Neuron (in vitro differentiated cells): ENCODE results near the gene DIP2B.

ENCODE experiments used
- H2AFZ ChIP-seq: one replicate; pipeline ENCODE4 v1.6.1; 2013; ENCODE audit warnings: low read depth, mild to moderate bottlenecking, inconsistent platforms, low read length, moderate library complexity
- H3K27me3 ChIP-seq: one replicate; pipeline ENCODE4 v1.6.1; 2013; ENCODE audit warnings: low read length; ENCODE audit not compliant: insufficient read depth
- H3K36me3 ChIP-seq: one replicate; pipeline ENCODE4 v1.6.1; 2013; ENCODE audit warnings: low read length; ENCODE audit not compliant: insufficient read depth
- H3K4me1 ChIP-seq: one replicate; pipeline ENCODE4 v1.6.1; 2013; ENCODE audit warnings: low read length; ENCODE audit not compliant: insufficient read depth
- H3K4me3 ChIP-seq: 2 replicates; pipeline ENCODE4 v1.5.1; 2013; ENCODE audit warnings: mild to moderate bottlenecking, low read length, moderate library complexity
- H3K9me3 ChIP-seq: one replicate; pipeline ENCODE4 v1.6.1; 2013; ENCODE audit warnings: low read length

Gene DIP2B

DNA sequence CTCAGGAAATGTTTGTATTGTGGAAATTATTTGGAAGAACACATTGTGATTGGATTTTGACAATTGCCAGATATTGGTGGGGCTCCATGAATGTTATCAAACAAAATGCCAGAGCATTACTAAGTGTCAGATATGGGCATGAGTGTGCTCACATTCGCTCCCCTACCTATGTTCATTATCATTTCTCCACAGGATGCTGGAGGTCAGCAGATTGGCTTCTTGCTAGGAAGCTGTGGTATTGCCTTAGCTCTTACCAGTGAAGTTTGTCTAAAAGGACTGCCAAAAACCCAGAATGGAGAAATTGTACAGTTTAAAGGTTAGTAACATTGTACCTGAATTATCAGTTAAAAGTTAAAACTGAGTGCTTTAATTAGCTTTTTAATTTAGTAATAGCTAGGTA, 180.9 kb downstream of the DIP2B start:
- Histone ChIP-seq H3K36me3 (peaks cover 59% of the 10 kb centered on the region), H2AFZ (no peak overlapping the region), H3K9me3 (no peaks in the 10 kb centered on the region), H3K4me3 (no peak overlapping the region), H3K27me3 (no peaks in the 10 kb centered on the region), H3K4me1 (no peaks in the 10 kb centered on the region)

DNA sequence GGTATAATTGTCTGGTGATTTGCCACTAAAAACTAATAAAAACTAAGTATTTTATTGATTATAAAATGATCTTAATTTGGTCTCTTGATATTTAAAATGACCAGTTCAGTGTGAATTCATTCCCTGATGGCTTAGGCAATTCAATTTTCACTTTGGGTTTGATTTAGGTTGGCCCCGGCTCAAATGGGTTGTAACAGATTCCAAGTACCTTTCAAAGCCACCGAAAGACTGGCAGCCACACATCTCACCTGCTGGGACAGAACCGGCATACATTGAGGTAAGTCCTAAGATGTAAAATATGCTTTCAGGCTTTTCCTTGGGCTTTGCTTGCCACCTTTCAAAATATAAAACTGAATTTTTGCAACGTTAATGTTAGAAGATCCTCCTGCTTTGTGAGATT, 181.6 kb downstream of the DIP2B start:
- Histone ChIP-seq H2AFZ (no peak overlapping the region), H3K27me3 (no peaks in the 10 kb centered on the region), H3K36me3 (peaks cover 60% of the 10 kb centered on the region), H3K4me3 (no peak overlapping the region), H3K9me3 (no peaks in the 10 kb centered on the region), H3K4me1 (no peaks in the 10 kb centered on the region)

DNA sequence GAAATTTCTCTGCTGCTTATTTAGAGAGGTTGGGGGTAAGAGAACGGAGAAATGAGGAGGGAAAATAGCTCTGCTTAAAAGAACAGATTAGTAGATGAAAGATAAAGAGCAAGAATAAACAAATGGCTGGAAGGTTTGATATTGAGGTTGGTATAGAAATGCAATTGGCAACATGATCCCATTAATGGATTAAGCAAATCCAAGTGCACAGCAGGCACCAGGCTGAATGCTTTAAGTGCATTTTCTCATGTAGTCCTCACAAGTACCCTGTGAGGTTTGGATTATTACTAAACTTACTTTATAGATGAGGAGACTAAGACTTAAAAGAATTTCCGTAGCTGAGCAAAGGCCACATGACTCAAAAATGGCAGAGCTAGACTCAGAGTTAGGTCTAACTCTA, 182.2 kb downstream of the DIP2B start:
- Histone ChIP-seq H3K27me3 (no peaks in the 10 kb centered on the region), H3K4me1 (no peaks in the 10 kb centered on the region), H3K4me3 (no peak overlapping the region), H3K9me3 (no peaks in the 10 kb centered on the region), H2AFZ (no peak overlapping the region), H3K36me3 (peaks cover 57% of the 10 kb centered on the region)

DNA sequence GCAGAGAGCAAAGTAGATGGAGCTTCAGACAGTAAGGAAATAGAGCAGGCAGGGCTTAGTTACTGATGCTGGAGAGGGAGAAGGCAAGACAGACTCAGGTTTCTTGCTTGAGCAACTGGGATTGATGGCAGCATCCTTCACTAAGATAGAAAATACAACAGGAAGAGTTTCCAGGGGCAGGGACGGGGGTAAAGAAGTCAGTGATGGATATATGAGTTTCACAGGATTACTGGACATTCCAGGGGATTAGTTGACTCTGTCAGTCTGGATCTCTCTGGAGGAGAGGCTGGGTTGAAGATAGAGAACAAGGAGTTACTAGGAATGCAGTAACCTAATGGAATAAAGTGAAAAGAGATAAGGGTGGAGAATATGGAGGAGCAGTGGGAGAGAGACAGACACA, 184.7 kb downstream of the DIP2B start:
- Histone ChIP-seq H2AFZ (no peak overlapping the region), H3K9me3 (no peaks in the 10 kb centered on the region), H3K27me3 (no peaks in the 10 kb centered on the region), H3K4me1 (no peaks in the 10 kb centered on the region), H3K4me3 (no peak overlapping the region), H3K36me3 (peaks cover 60% of the 10 kb centered on the region)

DNA sequence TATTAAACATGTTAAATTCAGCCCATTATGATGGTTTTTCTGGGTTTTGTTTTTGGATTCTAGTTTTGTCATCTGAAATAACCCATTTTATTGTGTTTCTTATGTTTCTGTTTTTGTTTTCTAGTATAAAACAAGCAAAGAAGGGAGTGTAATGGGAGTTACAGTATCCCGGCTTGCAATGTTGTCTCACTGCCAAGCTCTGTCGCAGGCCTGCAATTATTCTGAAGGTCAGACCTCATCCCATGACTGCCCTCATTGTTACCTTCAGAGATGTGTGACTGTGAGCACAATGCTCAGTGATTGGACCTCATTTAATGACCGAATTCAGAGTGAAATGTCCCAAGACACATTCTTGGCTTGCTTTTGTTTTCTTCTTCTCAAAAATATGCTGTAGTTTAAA, 186.1 kb downstream of the DIP2B start:
- H3K27me3 ChIP-seq = no peaks in the 10 kb centered on the region
- no peaks in the 10 kb centered on the region for H3K4me1 ChIP-seq
- H3K9me3 ChIP-seq = no peaks in the 10 kb centered on the region
- H2AFZ ChIP-seq = no peak overlapping the region
- no peak overlapping the region for H3K4me3 ChIP-seq
- peaks cover 62% of the 10 kb centered on the region for H3K36me3 ChIP-seq

DNA sequence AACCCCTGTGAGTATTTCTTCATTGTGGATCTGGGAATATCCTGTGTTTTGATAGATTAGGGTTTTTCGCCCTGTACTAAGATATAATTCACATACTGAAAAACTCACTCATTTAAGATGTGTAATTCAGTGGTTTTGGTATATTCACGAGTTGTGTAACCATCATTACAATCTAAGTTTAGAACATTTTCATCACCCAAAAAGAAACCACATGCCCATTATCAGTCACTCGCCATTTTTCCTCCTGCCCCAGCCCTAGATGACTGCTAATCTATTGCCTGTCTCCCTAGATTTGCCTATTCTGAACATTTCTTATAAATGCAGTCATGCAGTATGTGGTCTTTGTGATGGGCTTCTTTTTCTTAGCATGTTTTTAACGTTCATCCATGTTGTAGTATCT, 191.2 kb downstream of the DIP2B start:
- H3K36me3 ChIP-seq = peaks cover 80% of the 10 kb centered on the region
- H3K27me3 ChIP-seq = no peaks in the 10 kb centered on the region
- H2AFZ ChIP-seq = no peak overlapping the region
- H3K9me3 ChIP-seq = no peaks in the 10 kb centered on the region
- H3K4me3 ChIP-seq = no peak overlapping the region
- no peaks in the 10 kb centered on the region for H3K4me1 ChIP-seq

DNA sequence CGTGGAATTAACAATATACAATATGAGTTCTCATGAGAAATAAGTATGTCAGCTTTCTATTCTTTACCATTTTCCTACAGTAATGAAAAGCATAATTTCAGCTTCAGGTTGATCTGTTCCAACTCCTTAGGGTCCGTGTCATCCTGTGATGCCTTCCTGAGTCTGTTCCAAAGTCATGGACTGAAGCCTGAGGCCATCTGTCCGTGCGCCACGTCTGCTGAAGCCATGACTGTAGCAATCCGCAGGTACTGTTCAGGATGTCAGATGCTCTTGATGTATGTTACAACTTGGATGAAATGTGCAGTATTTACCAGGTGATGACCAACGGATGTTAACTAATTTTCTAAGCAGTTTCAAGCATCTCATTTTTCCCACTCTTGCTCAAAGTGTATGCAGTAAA, 192.1 kb downstream of the DIP2B start:
- H3K27me3 ChIP-seq = no peaks in the 10 kb centered on the region
- no peak overlapping the region for H3K4me3 ChIP-seq
- peaks cover 77% of the 10 kb centered on the region for H3K36me3 ChIP-seq
- H3K9me3 ChIP-seq = no peaks in the 10 kb centered on the region
- H2AFZ ChIP-seq = no peak overlapping the region
- no peaks in the 10 kb centered on the region for H3K4me1 ChIP-seq

DNA sequence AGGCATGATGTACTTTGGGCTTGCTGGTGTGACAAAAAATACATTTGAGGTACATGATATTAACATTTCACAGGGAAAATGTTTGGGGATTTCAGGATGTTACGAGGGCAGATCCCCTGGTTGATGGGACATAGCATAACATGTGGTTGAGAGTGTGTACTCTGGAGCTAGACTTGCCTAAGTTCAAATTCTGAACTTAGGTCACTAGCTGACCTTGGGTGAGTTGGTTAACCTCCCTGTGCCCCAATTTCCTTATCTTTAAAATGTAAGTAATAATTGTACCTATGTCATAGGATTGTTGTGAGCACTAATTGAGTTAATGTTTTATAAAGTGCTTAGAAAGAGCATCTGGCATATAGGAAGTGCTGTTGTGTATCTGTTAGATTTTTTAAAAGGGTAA, 194.4 kb downstream of the DIP2B start:
- Histone ChIP-seq H3K4me3 (no peak overlapping the region), H2AFZ (no peak overlapping the region), H3K9me3 (no peaks in the 10 kb centered on the region), H3K4me1 (no peaks in the 10 kb centered on the region), H3K36me3 (peaks cover 70% of the 10 kb centered on the region), H3K27me3 (no peaks in the 10 kb centered on the region)

DNA sequence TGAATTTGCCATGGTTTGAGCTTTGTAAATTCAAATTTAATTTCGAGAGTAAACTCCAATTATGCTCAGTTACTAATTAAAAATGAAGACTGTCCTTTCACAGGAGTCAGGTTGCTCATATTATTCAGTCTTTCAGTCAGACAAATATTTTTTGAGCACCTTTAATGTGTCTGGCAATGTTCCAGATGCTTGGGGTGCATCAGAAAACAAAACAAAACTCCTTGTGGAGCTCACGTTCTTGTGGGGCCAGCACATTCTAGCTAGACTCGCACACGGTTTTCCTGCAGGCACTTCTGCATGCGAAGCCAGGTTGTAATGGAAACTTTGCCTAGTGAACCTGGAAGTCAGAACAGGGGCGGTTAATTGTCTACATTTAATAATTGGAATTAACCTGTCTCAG, 195.2 kb downstream of the DIP2B start:
- H3K9me3 ChIP-seq = no peaks in the 10 kb centered on the region

DNA sequence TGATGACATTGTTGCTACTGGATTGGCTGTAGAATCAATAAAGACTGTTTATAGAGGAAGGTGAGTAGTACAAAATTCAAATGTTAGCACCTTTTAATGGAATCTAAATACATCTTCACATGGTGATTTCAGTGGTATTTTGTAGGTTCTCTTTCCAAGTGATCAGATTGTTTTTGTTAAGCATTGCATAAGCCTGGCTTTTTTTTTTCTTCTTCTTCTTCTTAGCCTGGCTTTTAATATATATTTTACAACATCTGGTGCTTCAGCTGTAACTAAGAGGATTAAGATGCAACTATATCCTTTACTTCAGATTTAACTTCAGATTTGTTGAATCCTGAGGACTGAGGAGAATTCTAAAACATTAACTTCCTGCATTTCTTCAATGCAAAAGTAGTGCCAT, 201.8 kb downstream of the DIP2B start:
- Histone ChIP-seq H3K4me3 (no peak overlapping the region), H3K9me3 (no peaks in the 10 kb centered on the region), H3K4me1 (no peaks in the 10 kb centered on the region), H3K36me3 (peaks cover 68% of the 10 kb centered on the region), H3K27me3 (no peaks in the 10 kb centered on the region), H2AFZ (no peak overlapping the region)

More for the DNA sequence above, 195.2 kb downstream of the DIP2B start:
- Histone ChIP-seq H3K27me3 (no peaks in the 10 kb centered on the region), H3K36me3 (peaks cover 76% of the 10 kb centered on the region), H2AFZ (no peak overlapping the region), H3K4me3 (no peak overlapping the region), H3K4me1 (no peaks in the 10 kb centered on the region)

DNA sequence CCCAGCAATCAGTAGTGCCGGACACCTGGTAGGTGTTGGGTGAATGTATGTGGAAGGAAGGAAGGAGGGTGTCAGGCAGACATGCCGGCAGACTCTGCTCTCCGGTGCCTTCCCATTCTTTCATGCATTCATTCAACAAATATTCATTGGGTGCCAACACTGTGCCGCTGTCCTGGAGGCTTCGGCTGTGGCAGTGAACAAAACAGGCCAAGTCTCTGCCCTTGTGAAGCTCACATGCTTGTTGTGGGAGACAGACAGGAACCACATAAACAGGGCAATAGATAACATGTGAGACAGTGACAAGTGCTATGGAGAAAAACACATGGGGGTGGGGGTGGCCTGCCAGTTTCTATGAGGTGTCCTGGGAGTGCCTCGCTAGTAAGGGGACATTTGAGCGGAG, 202.6 kb downstream of the DIP2B start:
- Histone ChIP-seq H3K27me3 (no peaks in the 10 kb centered on the region), H3K4me3 (no peak overlapping the region), H3K9me3 (no peaks in the 10 kb centered on the region), H3K4me1 (no peaks in the 10 kb centered on the region), H2AFZ (no peak overlapping the region), H3K36me3 (peaks cover 72% of the 10 kb centered on the region)

DNA sequence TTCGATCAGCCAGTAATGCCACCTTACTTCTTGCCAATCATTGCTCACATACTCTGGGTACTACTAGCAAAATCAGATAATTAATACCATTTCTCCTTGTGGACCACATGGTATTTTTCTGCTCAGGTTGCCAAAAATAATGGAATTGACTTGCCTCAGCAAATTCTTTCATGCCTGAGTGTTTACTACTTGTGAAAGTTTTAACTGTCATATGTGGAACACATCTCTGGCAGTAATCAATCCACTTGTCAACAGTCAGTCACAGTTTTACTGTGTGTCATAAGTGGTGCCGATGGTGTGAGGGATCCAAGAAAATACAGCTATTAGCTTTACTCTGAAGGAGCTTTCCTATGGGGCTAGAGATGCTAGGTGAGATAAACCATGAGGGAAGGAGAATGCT, 203.8 kb downstream of the DIP2B start:
- H2AFZ ChIP-seq = no peak overlapping the region
- H3K4me1 ChIP-seq = no peaks in the 10 kb centered on the region
- peaks cover 73% of the 10 kb centered on the region for H3K36me3 ChIP-seq
- H3K4me3 ChIP-seq = no peak overlapping the region
- H3K9me3 ChIP-seq = no peaks in the 10 kb centered on the region
- no peaks in the 10 kb centered on the region for H3K27me3 ChIP-seq

DNA sequence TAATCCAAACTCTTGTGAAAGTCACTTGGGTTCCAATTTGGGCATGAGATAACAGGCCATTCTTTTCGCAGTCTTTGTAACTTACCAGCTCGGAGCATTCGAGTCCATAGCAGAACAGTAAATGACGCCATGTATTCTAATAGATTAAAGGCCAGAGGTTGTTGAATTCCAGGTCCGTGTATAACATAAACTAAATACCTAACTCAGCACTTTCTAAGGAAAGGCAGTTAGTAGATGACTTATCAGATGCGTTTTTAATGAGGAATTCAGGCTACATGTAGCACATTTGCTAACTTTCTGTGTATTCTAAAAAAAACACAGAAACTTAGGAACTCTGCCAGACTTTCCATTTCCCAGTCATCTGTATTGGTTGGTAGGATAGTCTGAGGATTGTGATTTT, 206.3 kb downstream of the DIP2B start:
- Histone ChIP-seq H3K4me3 (no peak overlapping the region), H3K9me3 (no peaks in the 10 kb centered on the region), H3K36me3 (peaks cover 71% of the 10 kb centered on the region), H3K27me3 (no peaks in the 10 kb centered on the region), H3K4me1 (no peaks in the 10 kb centered on the region), H2AFZ (no peak overlapping the region)

DNA sequence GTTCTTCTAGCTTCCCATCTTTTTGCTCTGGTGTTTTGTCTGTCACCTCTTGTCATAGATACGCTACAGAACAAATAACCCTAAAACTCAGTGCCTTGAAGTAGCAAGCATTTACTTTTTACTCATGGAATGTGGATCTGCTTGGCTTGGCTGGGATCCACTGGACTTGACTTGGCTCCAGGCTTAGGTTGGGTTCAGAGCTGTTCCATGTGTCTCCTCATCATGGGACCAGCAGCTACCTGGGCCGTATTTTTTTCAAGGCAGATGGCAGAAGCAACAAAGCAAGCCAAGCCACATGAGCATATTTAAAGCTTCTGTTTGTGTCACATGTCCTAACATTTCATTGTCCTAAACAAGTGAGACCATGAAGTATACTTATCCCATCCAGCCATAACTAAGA, 210.4 kb downstream of the DIP2B start:
- Histone ChIP-seq H3K4me3 (no peak overlapping the region), H3K9me3 (no peaks in the 10 kb centered on the region), H3K27me3 (no peaks in the 10 kb centered on the region), H2AFZ (no peak overlapping the region), H3K36me3 (peaks cover 58% of the 10 kb centered on the region), H3K4me1 (no peaks in the 10 kb centered on the region)
